ENCODE data around the gene AFAP1.

Gene AFAP1

DNA sequence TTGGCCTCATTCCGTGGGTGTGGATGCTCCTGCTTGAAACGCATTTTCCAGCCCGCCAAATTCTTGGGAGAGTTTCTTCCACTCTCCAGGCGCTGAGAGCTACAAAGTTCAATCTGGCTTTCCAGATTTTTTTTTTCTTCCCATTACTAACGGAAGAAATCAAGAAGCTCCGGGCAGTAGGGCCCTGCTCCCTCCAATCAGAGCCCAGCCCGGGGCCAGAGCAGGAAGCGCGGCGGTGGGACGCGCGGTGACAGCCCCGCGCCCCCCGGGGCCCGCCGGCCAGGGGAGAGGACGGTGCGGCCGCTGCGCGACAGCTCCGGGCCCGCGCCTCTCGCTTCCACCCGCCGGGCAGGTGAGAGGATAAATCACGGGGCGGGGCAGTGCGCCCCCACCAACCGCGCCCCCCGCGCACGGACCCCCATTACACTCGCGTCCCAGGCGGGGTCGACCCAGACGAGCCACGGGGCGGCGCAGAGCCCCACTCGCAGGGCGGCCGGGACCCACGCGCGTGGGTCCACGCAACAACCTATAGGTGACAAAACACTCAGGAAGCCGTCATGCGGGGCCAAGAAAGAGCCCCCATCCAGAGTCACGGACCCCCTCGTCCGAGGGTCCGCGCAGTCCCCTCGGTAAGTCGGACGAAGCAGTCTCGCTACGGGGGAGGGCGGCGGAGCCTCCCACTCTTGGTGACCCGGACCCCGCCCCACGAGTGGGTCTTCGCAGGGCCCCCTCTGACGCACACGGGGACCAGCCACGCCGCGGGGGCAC lies 868 bp downstream of the AFAP1 start:
- CTCF ChIA-PET = interaction anchor here (1.1 to 1.2 kb wide), 3 partner anchors 29 to 97 kb away, joined by 3 read pairs; no protein-coding TSS in a partner anchor
- no peak overlapping the region for H3K27ac ChIP-seq (ENCODE audit: insufficient read depth in 1 of 2, low read depth in 1 of 2, low read length in 2 of 2, poor library complexity in 1 of 2, severe bottlenecking in 2 of 2)
- peaks cover 12 to 89% (median 39%) of the 10 kb centered on the region in 5 experiments for H3K27me3 ChIP-seq (replicated peaks in 2 of 5; ENCODE audit: control insufficient read depth in 4 of 5, insufficient read depth in 5 of 5, low read length in 4 of 5)
- peak overlapping the region in 4 of 7 experiments; percentile 25 to 52 (median 39) for H3K4me3 ChIP-seq (ENCODE audit: control insufficient read depth in 1 of 7, extremely low read depth in 1 of 7, insufficient read depth in 4 of 7, low read depth in 2 of 7, low read length in 6 of 7)
- 9% methylated on average over 72 of the region's 75 CpGs for WGBS (ENCODE audit: insufficient coverage)
- no peaks in the 10 kb centered on the region for H3K36me3 ChIP-seq (ENCODE audit: control insufficient read depth in 4 of 4, insufficient read depth in 4 of 4, low read length in 3 of 4)
- peaks cover 0 to 7% (median 0%) of the 10 kb centered on the region in 5 experiments for H3K9me3 ChIP-seq (ENCODE audit: control extremely low read depth in 1 of 5, control insufficient read depth in 4 of 5, insufficient read depth in 2 of 5, low read depth in 1 of 5, low read length in 4 of 5)
- no peak for DNase-seq
- peaks cover 0 to 9% (median 5%) of the 10 kb centered on the region in 4 experiments for H3K4me1 ChIP-seq (ENCODE audit: control extremely low read depth in 1 of 4, control insufficient read depth in 4 of 4, insufficient read depth in 4 of 4, low read length in 3 of 4)
- POLR2A ChIA-PET = no interaction called here

- ChIA-PET CTCF (interaction anchor here (1.1 to 1.2 kb wide), 3 partner anchors 30 to 97 kb away, joined by 3 read pairs; no protein-coding TSS in a partner anchor), POLR2A (no interaction called here)
Observed at GRCh38 chr4:7938266-7938608, 1.4 kb downstream of the AFAP1 start.

DNA sequence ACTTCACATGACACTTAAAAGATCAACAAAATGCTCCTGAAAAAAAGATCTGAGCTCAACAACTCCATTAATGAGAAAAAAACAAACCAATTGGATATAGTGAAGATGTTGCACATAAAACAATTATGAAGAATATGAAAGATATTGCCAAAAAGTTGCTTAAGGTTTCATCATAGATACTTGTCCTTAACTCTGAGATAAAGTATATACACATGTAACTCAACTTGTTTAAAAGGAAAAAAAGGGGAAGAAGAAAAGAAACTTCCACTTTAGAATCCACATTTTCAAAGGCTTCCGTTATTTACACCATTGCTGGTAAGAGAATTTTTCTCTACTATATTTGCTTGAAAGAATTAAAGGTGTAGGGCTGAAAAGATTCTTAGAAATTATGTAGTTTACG lies 2.7 kb downstream of the AFAP1 start:
- WGBS (ENCODE audit: insufficient coverage) = 25% methylated on average over 1 of the region's 2 CpGs
- Histone ChIP-seq H3K27me3 (replicated peaks in 2 of 5; ENCODE audit: control insufficient read depth in 4 of 5, insufficient read depth in 5 of 5, low read length in 4 of 5) (peaks cover 15 to 89% (median 36%) of the 10 kb centered on the region in 5 experiments), H3K36me3 (ENCODE audit: control insufficient read depth in 4 of 4, insufficient read depth in 4 of 4, low read length in 3 of 4) (no peaks in the 10 kb centered on the region), H3K4me1 (ENCODE audit: control extremely low read depth in 1 of 4, control insufficient read depth in 4 of 4, insufficient read depth in 4 of 4, low read length in 3 of 4) (peaks cover 0 to 9% (median 5%) of the 10 kb centered on the region in 4 experiments), H3K4me3 (ENCODE audit: control insufficient read depth in 1 of 7, extremely low read depth in 1 of 7, insufficient read depth in 4 of 7, low read depth in 2 of 7, low read length in 6 of 7) (no peak overlapping the region), H3K27ac (ENCODE audit: insufficient read depth in 1 of 2, low read depth in 1 of 2, low read length in 2 of 2, poor library complexity in 1 of 2, severe bottlenecking in 2 of 2) (no peak overlapping the region), H3K9me3 (ENCODE audit: control extremely low read depth in 1 of 5, control insufficient read depth in 4 of 5, insufficient read depth in 2 of 5, low read depth in 1 of 5, low read length in 4 of 5) (peaks cover 0 to 11% (median 0%) of the 10 kb centered on the region in 5 experiments)
- ChIA-PET CTCF (no interaction called here), POLR2A (interaction anchor here (0.7 kb wide), 1 partner anchor 1470 kb away, joined by 3 read pairs; no protein-coding TSS in a partner anchor)
- DNase-seq = peak; percentile 23 to 75 (median 57)

More at GRCh38 chr4:7938266-7938608, 1.4 kb downstream of the AFAP1 start:
- no peak for DNase-seq
- H3K27ac ChIP-seq (ENCODE audit: insufficient read depth in 1 of 2, low read depth in 1 of 2, low read length in 2 of 2, poor library complexity in 1 of 2, severe bottlenecking in 2 of 2) = no peak overlapping the region
- no peaks in the 10 kb centered on the region for H3K36me3 ChIP-seq (ENCODE audit: control insufficient read depth in 4 of 4, insufficient read depth in 4 of 4, low read length in 3 of 4)
- peaks cover 0 to 9% (median 5%) of the 10 kb centered on the region in 4 experiments for H3K4me1 ChIP-seq (ENCODE audit: control extremely low read depth in 1 of 4, control insufficient read depth in 4 of 4, insufficient read depth in 4 of 4, low read length in 3 of 4)
- no peak overlapping the region for H3K4me3 ChIP-seq (ENCODE audit: control insufficient read depth in 1 of 7, extremely low read depth in 1 of 7, insufficient read depth in 4 of 7, low read depth in 2 of 7, low read length in 6 of 7)
- peaks cover 0 to 11% (median 0%) of the 10 kb centered on the region in 5 experiments for H3K9me3 ChIP-seq (ENCODE audit: control extremely low read depth in 1 of 5, control insufficient read depth in 4 of 5, insufficient read depth in 2 of 5, low read depth in 1 of 5, low read length in 4 of 5)
- H3K27me3 ChIP-seq (replicated peaks in 2 of 5; ENCODE audit: control insufficient read depth in 4 of 5, insufficient read depth in 5 of 5, low read length in 4 of 5) = peaks cover 12 to 91% (median 42%) of the 10 kb centered on the region in 5 experiments
- WGBS (ENCODE audit: insufficient coverage) = 26% methylated on average over 6 of the region's 6 CpGs

DNA sequence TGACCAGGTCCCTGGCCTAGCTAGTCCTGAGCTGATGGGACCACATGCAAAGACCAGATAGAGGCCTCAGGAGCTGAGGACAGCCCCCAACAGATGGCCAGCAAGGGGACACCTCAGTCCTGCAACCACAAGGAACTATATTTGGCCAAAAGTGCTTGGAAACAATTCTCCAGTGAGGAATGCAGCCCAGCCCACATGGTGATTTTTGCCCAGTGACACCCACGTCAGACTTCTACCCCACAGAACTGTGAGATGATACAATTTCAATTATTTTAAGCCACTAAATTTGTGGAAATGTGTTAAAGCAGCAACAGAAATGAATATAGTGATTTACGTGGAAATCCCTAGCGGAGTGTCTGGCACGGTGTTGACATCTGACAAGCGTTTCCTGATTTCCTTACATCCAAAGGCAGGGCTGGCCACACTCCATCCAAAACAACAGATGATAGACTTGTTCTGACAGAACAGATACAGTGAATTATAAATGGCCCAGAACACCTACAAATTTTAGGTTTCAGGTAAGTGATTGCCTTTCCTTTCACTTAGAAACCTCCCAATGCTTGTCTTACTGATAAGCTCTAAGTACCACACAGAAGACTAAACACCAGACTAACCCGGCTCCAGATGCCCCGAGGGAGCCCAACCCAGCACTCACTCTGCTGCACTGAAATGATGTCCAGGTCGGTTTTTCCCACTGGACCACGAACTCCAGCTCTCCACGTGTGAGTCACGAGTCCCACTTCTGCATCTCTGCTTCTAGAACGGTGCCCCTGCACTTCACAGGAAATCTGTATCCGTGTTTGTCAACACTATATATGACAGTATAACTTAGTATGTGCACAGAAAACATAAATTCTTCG lies 5.8 kb downstream of the AFAP1 start:
- H3K27me3 ChIP-seq (replicated peaks in 2 of 5; ENCODE audit: control insufficient read depth in 4 of 5, insufficient read depth in 5 of 5, low read length in 4 of 5) = peaks cover 20 to 85% (median 38%) of the 10 kb centered on the region in 5 experiments
- POLR2A ChIA-PET = no interaction called here
- peaks cover 0 to 7% (median 0%) of the 10 kb centered on the region in 5 experiments for H3K9me3 ChIP-seq (ENCODE audit: control extremely low read depth in 1 of 5, control insufficient read depth in 4 of 5, insufficient read depth in 2 of 5, low read depth in 1 of 5, low read length in 4 of 5)
- DNase-seq = no peak
- peaks cover 0 to 2% (median 0%) of the 10 kb centered on the region in 4 experiments for H3K4me1 ChIP-seq (ENCODE audit: control extremely low read depth in 1 of 4, control insufficient read depth in 4 of 4, insufficient read depth in 4 of 4, low read length in 3 of 4)
- CTCF ChIA-PET = interaction anchor here (1.3 kb wide), 1 partner anchor 14 kb away, joined by 3 read pairs; no protein-coding TSS in a partner anchor
- WGBS (ENCODE audit: insufficient coverage) = 93% methylated on average over 8 of the region's 14 CpGs
- no peak overlapping the region for H3K4me3 ChIP-seq (ENCODE audit: control insufficient read depth in 1 of 7, extremely low read depth in 1 of 7, insufficient read depth in 4 of 7, low read depth in 2 of 7, low read length in 6 of 7)
- no peak overlapping the region for H3K27ac ChIP-seq (ENCODE audit: insufficient read depth in 1 of 2, low read depth in 1 of 2, low read length in 2 of 2, poor library complexity in 1 of 2, severe bottlenecking in 2 of 2)
- no peaks in the 10 kb centered on the region for H3K36me3 ChIP-seq (ENCODE audit: control insufficient read depth in 4 of 4, insufficient read depth in 4 of 4, low read length in 3 of 4)

- Histone ChIP-seq H3K27me3 (replicated peaks in 2 of 5; ENCODE audit: control insufficient read depth in 4 of 5, insufficient read depth in 5 of 5, low read length in 4 of 5) (peaks cover 12 to 77% (median 29%) of the 10 kb centered on the region in 5 experiments), H3K36me3 (ENCODE audit: control insufficient read depth in 4 of 4, insufficient read depth in 4 of 4, low read length in 3 of 4) (no peaks in the 10 kb centered on the region), H3K4me1 (ENCODE audit: control extremely low read depth in 1 of 4, control insufficient read depth in 4 of 4, insufficient read depth in 4 of 4, low read length in 3 of 4) (no peaks in the 10 kb centered on the region), H3K4me3 (ENCODE audit: control insufficient read depth in 1 of 7, extremely low read depth in 1 of 7, insufficient read depth in 4 of 7, low read depth in 2 of 7, low read length in 6 of 7) (no peak overlapping the region), H3K27ac (ENCODE audit: insufficient read depth in 1 of 2, low read depth in 1 of 2, low read length in 2 of 2, poor library complexity in 1 of 2, severe bottlenecking in 2 of 2) (no peak overlapping the region), H3K9me3 (ENCODE audit: control extremely low read depth in 1 of 5, control insufficient read depth in 4 of 5, insufficient read depth in 2 of 5, low read depth in 1 of 5, low read length in 4 of 5) (peaks cover 0 to 7% (median 0%) of the 10 kb centered on the region in 5 experiments)
- 100% methylated on average over 1 of the region's 1 CpG for whole genome bisulfite sequencing (ENCODE audit: insufficient coverage)
- POLR2A ChIA-PET = interaction anchor here (0.6 kb wide), 1 partner anchor 27 kb away, joined by 3 read pairs; no protein-coding TSS in a partner anchor
- CTCF ChIA-PET = interaction anchor here (1.3 kb wide), 1 partner anchor 16 kb away, joined by 3 read pairs; no protein-coding TSS in a partner anchor
- no peak for DNase-seq
Observed at GRCh38 chr4:7932287-7932686, 7.4 kb downstream of the AFAP1 start.

- ChIA-PET POLR2A (no interaction called here), CTCF (no interaction called here)
Observed at GRCh38 chr4:7929118-7929951, 10.3 kb downstream of the AFAP1 start.

More at GRCh38 chr4:7929118-7929951, 10.3 kb downstream of the AFAP1 start:
- no peak overlapping the region for H3K27ac ChIP-seq (ENCODE audit: insufficient read depth in 1 of 2, low read depth in 1 of 2, low read length in 2 of 2, poor library complexity in 1 of 2, severe bottlenecking in 2 of 2)
- H3K9me3 ChIP-seq (ENCODE audit: control extremely low read depth in 1 of 5, control insufficient read depth in 4 of 5, insufficient read depth in 2 of 5, low read depth in 1 of 5, low read length in 4 of 5) = peaks cover 0 to 11% (median 4%) of the 10 kb centered on the region in 5 experiments
- no peak overlapping the region for H3K4me3 ChIP-seq (ENCODE audit: control insufficient read depth in 1 of 7, extremely low read depth in 1 of 7, insufficient read depth in 4 of 7, low read depth in 2 of 7, low read length in 6 of 7)
- H3K36me3 ChIP-seq (ENCODE audit: control insufficient read depth in 4 of 4, insufficient read depth in 4 of 4, low read length in 3 of 4) = no peaks in the 10 kb centered on the region
- WGBS (ENCODE audit: insufficient coverage) = 35% methylated on average over 5 of the region's 7 CpGs
- peaks cover 10 to 73% (median 15%) of the 10 kb centered on the region in 5 experiments for H3K27me3 ChIP-seq (replicated peaks in 2 of 5; ENCODE audit: control insufficient read depth in 4 of 5, insufficient read depth in 5 of 5, low read length in 4 of 5)
- DNase-seq = no peak
- no peaks in the 10 kb centered on the region for H3K4me1 ChIP-seq (ENCODE audit: control extremely low read depth in 1 of 4, control insufficient read depth in 4 of 4, insufficient read depth in 4 of 4, low read length in 3 of 4)
